GM18519 (cell line): ENCODE measurements around the gene VWA3A.
"Not testable (repeated sequence)": the region's sequence is repeated elsewhere in the genome, so short reads cannot be mapped to it uniquely, and the experiment has no call there.

Experiments used
- ATAC-seq: cut with Tn5 transposase; IDR thresholded peaks from one replicate; pipeline ENCODE4 v1.9.1; 2021; ENCODE audit warnings: mild to moderate bottlenecking, moderate library complexity; ENCODE audit not compliant: unreplicated experiment, low FRiP score

Gene VWA3A, protein sequence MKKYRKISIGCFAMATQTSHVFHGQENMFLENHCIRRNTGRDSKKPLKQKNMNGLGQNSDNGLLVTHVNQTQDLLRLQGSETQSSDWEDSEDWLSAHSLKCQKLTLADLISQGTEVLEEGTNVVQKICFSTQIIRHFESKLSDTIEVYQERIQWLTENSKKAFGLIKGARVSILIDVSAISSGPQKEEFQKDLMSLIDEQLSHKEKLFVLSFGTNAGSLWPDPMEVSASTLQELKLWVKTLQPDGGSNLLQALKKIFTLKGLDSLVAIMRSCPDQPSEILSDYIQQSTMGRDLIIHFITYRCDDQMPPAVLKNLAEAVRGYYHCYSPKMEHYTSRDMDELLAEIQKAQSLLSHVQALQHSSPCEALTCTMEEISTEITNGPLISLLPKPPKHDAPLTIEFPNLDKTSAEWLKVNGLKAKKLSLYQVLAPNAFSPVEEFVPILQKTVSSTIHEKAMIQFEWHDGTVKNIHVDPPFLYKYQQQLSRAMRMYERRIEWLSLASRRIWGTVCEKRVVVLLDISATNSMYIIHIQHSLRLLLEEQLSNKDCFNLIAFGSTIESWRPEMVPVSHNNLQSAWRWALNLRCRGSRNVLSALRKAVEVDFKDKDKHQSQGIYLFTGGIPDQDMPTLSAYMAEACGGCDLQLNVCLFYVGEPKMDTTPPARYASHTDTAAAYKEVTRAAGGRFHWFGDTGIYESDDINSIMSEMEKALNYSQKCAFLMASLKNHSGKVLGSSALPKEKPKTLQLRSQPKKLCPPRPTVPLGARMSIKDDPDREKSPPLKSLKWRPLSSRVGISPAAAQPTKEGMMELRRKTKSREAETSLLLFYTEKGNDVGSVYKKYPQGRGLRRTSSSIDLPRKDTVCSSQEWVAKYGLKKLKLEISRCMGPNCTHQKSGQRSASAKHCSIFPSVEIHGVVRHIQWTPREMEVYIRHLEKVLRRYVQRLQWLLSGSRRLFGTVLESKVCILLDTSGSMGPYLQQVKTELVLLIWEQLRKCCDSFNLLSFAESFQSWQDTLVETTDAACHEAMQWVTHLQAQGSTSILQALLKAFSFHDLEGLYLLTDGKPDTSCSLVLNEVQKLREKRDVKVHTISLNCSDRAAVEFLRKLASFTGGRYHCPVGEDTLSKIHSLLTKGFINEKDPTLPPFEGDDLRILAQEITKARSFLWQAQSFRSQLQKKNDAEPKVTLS

DNA sequence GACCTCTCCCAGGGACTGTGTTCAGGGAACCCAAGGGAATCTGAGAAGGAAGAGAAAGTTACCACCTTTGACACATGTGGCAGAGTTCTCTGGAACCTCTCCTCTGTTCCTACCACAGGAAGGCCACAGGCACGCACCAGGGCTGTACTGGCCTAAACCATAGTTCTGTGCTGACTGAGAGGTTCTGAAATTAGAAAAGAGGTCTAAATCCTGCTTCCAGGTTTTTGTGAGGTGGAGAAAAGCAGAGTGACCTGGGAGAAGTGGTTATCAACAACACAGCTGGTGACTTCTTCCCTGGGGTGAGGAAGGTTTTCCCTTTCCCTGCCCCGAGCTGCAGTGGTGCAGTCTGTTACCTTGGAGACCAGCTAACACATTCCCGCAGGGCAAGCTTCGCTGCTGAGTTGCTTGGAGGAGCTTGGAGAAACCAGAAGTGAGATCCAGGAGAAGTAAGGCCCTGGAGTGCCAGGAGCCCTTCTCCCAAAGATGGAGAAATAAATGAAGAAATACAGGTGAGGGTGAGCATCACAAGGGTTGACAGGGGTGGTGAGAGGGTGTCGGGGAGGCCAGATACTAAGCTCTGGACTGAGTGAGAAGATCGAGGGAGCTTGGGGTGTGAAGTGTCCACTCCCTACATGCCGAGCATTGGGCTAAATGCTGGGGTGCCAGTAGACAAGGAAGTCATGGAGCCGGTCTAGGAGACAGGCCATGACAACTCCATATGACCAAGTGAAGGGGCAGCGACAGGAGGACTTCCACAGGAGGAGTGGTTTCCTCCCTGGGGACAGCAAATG, at the start of gene VWA3A:
Gene VWA3A, plus strand, starts transcription at position 399 of the 791 bp plus-strand sequence. Its CDS starts 97 bp downstream, at position 496.
- ATAC-seq: no peak

DNA sequence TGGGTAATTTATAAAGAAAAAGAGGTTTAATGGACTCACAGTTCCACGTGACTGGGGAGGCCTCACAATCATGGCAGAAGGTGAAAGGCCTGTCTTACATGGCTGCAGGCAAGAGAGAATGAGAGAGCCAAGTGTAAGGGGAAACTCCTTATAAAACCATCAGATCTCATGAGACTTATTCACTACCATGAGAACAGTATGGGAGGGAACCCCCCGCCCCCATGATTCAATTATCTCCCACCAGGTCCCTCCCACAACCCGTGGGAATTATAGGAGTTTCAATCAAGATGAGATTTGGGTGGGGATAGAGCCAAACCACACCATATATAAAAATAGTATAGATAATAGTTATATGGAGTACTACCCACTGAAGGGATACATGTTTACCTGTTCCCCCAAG, 48.5 kb upstream of the VWA3A start:
- not testable (repeated sequence) for ATAC-seq

DNA sequence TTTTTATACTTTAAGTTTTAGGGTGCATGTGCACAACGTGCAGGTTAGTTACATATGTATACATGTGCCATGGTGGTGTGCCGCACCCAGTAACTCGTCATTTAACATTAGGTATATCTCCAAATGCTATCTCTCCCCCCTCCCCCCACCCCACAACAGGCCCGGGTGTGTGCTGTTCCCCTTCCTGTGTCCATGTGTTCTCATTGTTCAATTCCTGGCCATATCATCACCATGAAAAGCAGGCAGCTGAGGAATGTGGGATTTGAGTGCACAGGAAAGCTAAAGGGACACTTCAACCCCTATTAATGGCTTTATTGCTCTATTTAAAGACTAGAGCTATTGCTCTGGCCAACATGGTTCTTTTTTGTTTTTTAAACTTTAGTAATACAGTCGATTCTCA, 46.5 kb upstream of the VWA3A start:
- ATAC-seq: not testable (repeated sequence)

DNA sequence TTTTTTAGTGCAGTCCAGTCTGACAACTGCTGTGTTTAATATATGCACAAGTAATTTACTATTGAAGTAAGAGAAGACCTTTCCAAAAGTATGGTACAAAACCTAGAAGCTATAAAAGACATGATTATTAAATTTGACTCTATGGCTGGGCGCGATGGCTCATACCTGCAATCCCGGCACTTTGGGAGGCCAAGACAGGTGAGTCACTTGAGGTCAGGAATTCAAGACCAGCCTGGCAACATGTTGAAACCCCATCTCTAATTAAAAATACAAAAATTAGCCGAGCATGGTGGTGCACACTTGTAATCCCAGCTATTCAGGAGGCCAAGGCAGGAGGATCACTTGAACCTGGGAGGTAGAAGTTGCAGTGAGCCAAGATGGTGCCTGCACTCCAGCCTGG, 41.4 kb upstream of the VWA3A start:
- no peak for ATAC-seq

DNA sequence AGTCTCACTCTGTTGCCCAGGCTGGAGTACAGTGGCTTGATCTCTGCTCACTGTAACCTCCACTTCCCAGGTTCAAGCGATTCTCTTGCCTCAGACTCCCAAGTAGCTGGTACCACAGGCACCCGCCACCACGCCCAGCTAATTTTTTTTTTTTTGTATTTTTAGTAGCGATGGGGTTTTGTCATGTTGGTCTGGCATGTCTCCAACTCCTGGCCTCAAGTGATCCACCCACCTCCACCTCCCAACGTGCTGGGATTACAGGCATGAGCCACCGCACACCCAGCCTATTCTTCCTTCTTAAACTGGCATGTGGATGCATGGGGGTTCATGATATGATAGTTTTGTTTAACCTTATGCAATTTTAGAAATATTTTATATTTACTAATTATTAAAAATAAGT, 39.4 kb upstream of the VWA3A start:
- ATAC-seq: no peak

DNA sequence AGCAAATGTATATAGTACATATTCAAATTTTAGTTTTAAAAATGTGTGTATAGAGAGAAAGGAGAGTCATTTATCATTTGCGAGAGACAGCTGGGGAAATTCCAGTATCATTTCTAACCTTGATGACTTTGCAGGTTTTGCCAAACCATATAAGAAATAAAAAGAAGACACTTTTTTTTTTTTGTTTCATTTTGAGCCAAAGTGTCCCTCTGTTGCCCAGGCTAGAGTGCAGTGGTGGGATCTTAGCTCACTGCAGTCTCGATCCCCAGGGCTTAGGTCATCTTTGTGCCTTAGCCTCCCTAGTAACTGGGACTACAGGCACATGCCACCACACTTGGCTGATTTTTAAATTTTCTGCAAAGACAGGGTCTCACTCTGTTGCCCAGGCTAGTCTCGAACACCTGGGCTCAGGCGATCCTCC, 38.4 kb upstream of the VWA3A start:
- ATAC-seq: no peak

DNA sequence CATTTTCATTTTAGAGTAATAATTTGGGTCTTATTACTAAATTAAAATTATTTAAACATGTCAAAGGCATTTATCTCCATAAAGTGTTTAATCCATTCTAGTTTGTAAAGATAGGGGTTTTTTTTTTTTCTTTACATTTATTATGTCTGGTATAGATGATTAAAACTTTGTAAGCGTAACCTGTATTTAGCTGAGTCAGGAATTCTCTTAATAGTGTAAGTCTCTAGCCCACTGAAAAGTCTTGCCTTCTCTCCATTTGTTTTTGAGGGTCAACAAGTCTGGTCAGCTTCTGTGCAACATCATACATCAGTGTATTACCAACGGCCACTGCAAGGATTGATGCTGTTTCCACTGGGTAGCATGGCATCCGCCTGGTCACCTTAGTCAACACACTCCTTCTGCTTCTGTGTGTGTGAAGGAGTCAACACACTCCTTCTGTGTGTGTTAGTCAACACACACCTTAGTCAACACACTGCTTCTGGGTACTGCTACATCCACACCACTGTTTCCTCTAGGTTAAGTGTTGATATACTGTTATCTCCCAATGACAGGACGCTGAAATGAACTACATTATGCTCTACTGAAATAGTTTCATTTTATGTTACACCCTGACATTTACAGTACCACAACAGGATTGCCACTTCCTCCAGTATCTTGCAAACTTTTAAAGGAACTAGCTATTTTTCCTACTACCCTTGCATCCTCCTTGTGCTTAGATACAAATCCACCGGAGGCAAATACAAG, 37.3 kb upstream of the VWA3A start:
- ATAC-seq: no peak

DNA sequence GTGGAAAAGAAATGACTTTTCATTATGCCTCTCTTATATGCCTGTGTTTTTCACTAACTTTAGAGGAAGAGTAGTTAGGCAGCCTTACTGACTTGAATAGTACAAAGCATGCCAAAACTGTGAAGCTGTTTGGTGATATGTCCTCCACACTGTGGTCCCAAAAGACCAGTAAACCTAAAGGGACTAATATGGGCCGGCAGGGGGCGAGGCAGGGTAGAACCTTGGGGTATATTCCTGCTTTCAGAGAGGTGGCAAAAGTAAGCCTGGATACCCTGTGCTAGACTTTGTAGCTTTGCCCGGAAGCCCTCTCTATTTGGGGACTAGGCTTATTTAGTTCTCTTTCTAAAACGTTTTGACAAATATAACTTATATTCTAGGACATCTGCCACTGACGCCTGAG, 36.5 kb upstream of the VWA3A start:
- ATAC-seq: no peak

DNA sequence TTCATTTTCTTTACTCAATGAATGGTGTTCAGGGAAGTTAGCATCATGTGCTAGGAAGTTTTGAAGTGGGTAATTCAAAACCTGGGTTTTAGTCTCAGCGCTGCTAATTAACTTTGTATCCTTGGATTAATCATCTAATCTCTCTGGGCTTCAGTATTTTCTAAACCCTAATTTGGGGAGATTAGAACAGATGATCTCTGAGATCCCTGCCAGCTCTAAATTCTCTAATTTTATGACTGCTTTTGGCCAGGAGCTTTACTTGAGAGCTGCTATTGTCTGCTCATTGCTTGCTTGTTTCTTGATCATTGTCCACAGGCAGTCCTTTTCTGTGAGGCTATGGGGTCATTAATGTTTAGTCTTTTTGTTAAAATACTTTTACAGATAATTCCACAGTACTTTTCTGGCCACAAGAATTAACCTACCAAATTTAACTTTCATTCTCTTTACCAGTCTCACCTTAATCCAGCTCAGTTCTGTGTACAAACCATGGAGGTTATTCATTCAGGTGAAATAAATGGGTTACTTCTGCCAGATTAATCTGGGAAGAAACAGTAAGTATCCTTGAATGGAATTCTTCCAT, 28.4 kb upstream of the VWA3A start:
- no peak for ATAC-seq

DNA sequence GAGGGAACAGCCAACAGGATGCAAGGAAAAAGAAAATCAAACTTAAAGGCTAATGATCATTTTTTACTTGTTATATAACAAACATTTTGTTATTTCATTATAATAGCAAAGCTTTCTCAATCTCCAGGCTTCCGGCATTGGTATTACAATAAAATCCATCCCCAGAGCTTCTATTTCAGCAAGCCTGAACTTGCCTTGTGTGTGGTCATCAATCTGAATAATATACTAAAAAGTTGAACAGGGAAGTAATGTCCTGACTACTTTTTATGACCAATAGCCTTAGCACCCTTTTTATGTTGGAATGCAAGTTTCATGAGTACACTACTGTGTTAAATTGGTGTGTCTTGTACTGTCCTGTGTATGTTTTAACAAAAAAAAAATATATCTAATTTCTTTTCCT, 27.1 kb upstream of the VWA3A start:
- ATAC-seq: no peak

DNA sequence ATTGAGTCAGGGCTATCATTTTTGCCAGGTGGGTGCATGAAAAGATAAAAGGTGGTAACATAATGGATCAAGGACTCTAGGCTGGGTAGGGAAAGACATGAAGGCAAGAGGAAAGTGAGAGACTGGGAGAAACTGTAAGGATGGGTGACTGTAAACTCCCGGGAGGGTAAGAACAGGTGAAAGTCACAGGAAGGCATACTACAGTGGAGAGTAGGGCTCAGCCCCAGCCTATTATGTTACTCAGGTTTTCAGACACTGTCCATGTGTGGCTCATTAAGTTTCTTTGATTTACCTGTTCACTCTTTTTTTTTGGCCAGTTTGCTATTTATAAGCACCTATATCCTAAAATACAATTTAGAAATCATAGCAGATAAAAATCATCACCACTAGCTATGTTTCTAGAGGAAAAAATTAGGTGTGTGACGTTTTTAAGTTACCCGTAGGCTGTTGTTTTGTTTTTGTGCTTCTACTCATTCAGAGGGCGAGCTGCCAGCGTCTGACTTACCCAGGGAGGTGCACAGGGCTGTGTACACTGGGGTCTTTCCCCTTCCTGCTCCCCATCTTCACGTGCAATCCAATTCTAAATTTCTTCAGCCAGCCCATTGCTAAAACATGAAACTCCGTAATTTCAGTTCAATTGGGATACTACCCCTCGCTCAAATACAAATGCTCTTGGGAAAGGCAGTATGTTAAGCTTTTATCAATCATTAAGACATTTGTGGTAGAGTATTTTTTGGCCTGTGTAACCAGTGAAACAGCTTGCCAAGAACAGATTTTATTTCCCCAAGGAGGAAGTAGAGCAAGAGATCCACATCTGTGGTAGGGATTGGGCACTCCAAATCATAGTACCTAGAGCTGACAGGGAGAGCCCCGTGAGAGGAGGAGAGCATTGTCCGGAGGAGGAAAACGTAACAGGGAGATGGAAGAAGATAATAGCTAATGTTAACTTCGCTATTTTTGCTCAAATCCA, 21.7 kb upstream of the VWA3A start:
- ATAC-seq: no peak

DNA sequence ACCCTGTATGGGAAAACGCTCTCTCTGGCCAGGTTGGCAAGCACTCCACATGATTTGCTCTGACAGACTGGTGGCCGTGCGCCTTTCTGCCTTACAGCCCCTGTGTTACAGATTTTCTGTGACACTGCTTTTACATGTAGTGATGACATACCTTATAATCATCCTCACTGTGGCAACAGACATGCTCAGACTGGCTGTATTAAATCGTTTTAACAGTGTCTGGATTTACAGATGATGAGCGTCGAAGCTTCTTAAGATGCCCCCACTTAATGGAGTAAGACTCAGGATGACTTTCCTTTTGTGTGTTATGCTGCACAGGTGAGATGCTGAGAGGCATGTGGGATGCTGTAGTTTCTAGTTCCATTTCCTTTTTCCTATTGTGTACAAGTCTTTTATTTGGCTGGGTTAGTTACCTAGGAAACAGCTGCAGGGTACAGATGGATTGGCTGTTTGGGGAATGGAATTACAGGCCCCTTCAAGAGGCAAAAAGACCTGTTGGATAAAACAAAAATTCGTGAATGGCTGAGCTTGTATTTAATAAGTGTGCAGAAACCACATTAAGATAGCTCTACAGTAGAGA, 20.9 kb upstream of the VWA3A start:
- ATAC-seq: no peak

DNA sequence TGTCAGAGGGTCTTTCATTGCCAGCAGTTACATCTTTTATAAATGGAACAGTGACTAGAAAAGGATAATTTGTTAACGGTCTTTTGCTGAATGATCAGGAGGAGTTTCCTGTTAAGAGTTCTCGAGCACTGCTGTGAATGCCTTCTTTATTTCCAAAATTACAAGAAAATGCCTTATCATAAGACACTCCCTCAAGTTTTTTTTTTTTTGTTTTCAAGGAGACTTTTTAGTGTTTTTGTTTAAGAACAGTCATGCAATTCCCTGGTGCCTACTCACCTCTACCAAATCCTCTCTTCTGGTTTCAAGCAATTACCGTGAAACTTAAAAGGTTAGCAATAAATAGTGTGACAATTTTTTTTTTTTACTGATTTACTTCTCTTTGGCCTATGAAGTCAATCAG, 19.0 kb upstream of the VWA3A start:
- ATAC-seq: no peak

DNA sequence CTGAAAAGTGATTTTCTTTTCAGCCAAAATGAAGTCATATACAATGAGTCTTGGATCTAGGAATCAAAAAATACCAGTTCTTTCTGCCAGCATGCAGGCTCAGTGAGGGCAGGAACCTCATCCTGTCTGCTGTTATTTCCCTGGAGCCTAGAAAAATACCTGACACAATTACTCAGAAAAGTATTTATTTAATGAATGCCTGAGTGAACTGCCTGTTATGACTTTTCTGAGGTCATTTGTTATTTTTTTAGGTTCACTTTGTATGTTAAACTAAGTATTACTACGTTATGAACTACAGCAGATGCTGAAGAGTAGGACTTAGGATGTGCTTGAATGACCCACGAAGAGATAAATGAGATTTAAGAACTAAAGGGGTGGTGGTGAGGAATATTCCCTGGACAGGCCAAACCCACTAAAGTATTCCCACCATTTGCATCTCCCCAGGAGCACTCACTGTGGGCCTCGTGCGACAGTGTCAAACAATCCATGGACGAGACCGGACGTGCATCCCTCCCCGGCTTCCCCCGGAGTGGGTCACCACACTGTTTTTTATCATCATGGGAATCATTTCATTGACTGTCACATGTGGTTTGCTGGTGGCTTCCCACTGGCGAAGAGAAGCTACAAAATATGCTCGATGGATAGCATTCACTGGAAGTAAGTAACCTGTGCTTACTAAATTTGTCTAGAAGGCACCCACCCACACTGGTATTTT, 17.1 kb upstream of the VWA3A start:
- no peak for ATAC-seq

DNA sequence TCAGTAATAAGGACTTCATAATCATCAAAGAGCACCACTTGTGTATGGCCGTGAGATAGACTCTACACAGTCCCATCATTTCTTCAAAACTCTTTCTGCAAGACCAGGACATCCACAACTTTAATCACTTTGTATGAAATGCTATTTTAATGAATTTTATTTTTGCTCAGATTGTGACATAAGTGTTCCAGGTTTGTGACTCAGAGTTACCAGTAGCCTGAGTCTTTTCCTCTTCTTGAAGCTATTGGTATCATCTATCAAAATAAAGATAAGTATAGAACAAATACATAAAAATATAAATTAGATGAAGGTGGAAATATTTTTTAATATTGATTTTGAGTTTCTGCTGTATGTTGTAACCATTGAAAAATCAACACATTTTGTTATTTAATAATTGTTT, 16.6 kb upstream of the VWA3A start:
- ATAC-seq: no peak

DNA sequence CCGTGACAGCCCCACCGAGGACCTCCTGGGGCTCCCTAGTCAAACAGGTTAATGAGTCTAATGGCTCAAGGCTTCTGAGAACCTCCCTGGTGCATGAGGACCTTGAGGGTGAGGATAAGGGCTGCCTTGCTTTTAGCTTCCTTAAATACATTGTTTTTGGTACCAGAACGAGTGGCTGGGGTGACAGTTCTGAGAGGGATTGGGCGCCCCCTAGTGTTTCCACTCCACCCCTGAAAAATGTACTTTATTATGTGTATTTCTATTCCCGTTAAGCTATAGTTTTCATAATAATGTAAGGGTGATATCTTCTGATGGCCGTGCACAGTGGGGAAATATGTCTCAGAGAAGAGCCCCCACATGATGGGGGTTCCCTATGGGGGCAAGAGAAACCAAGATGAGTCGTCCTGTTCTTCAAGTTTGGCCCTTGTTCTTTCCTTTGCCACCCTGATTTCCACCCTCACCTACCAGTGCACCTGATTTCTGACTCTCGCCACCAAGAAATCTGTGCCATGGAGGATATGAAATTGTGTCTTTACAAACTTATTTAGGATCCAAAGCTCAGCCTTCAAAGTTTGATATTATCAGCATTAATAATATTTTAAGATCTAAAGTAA, 14.5 kb upstream of the VWA3A start:
- ATAC-seq: no peak

DNA sequence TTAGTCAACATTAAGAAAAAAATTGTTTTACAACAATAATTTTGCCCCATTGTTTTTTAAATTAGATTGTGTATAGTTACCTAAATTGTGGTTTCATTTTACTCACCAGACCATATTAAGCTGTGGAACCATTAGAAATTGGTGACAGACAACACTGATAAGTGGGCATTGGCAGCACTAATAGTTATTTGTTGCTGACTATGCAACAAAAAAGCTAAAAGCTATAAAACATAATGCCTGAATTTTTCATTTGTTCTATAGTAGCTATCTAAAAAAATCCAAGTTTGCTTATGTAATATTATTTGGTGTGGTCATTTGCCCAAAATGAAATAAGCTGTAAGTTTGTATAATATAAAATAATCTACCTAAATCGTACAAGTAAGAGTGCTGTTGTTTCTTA, 13.7 kb upstream of the VWA3A start:
- no peak for ATAC-seq
